Femur (tissue), 1 donor: ENCODE data around the gene PHF19.

Experiments used
- DNase-seq: peaks from one replicate; pipeline ENCODE4 v3.0.0-alpha.2; 2017

The PHF19 gene

DNA sequence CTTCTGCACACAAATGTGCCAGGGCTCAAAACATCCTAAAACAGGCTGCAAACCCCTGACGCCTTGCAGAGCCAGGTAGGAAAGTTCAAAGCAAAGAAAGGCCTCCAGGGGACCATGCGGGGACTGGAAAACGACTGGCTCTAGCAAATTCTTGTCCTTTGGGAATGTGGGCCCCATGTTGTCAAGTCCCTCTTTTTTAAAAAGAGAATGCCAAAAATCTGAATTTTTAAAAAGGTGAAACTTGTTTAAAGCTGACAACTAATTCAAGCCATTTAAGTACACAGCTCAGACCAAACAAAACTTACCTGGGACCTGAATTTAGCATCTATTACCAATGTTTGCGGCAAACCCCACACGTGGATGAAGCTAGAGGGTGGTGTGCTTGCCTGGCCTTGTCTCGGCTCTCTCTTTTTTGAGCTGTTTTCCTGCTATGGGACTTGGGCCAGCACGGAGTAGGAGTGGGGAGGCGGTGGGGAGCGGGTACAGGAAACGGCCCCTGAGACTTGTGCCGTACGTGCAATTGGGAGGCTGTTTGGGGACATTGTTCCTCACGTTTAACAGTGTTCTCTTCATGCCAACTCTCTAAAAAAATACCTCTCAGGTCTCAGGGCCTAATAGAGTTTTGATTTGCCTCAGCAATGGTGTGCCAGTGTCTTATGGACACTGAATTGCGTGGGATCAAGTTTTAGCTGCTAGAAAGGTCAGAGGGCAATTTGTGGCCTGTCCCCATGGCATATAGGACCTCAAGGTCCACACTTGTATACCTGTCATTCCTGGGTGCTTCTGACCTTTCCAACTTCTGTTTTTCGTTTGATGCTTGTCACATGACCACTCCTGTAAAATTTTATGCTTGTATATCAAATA lies 15.1 kb upstream of the PHF19 start:
- DNase-seq: no peak

GRCh38 chr9:120891245-120891883 lies 14.4 kb upstream of the PHF19 start:
- no peak for DNase-seq

- DNase-seq: peak; percentile 80
These were observed 13.6 kb upstream of the PHF19 start for GRCh38 chr9:120890320-120891244.

GRCh38 chr9:120889606-120890271 lies 12.8 kb upstream of the PHF19 start:
- DNase-seq: no peak

DNA sequence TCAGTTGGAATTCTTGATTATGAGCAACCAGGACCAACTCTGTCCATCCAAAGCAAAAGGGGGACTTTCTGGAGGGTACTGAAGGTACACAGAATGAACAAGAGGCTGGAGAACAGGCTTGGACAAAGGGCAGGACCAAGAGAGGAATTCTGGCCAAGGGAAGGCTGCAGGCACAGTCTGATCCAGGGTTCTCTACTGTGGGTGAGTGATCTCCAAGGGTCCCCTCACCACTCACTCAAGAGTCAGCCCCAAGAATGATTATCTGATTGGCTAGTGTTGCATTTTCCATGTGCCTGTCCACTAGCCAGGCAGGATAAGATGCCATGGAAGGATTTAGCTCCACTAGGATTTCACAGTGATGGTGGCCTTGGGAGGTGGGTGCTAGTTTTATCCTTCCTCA lies 11.6 kb upstream of the PHF19 start:
- DNase-seq: no peak

GRCh38 chr9:120886490-120886967 lies 9.5 kb upstream of the PHF19 start:
- no peak for DNase-seq

DNA sequence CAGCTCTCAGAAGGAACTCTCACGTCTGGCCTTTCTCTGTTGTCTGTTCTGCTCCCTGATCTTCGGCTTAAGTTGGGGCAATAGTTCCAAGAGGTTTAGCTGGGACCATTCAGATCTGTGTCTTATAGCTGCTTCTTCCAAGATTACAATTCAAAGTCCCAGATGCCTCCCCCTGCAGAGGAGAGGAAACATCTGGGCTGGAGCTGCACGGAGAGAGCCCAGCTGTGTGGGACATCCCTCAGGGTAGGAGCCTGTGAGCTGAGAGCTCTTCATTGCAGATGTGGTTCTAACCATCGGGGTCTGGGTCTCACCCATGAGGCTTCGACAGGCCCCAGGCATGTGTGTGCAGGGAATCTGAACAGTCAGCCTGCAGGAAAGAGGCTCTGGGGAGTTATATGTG lies 9.0 kb upstream of the PHF19 start:
- peak; percentile 69 for DNase-seq

GRCh38 chr9:120885457-120885856 lies 8.5 kb upstream of the PHF19 start:
- no peak for DNase-seq

- no peak for DNase-seq
These were observed 6.6 kb upstream of the PHF19 start for GRCh38 chr9:120883608-120883996.

DNA sequence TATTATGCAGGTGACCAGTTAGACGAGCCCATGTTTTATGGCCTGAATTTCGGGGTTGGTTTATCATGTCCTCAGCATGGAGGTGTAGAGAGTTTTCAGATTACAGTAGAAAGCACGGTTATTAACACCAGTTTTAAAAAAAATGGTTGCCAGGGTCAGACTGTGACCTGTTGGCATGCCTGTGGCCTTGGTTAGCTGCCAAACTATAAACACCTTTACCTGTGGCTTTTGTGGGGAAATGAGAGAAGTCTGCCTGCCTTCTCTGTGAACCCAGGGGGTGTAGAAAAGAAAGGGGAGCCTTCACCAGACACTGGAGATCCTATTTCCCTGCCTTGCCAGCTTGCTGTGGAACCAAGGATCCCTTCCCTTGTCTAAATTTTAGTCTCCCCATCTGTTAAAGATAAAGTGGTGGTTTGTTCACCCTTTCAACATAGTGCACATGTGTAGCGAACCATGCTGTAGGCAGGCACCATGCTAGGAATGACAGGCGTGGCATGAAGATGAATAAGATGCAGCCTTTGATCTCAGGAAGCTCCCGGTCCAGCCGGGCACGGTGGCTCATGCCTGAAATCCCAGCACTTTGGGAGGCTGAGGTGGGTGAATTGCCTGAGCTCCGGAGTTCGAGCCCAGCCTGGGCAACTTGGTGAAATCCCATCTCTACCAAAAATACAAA lies 6.1 kb upstream of the PHF19 start:
- no peak for DNase-seq

- DNase-seq: no peak
These were observed 2.5 kb upstream of the PHF19 start for GRCh38 chr9:120879446-120879845.

DNA sequence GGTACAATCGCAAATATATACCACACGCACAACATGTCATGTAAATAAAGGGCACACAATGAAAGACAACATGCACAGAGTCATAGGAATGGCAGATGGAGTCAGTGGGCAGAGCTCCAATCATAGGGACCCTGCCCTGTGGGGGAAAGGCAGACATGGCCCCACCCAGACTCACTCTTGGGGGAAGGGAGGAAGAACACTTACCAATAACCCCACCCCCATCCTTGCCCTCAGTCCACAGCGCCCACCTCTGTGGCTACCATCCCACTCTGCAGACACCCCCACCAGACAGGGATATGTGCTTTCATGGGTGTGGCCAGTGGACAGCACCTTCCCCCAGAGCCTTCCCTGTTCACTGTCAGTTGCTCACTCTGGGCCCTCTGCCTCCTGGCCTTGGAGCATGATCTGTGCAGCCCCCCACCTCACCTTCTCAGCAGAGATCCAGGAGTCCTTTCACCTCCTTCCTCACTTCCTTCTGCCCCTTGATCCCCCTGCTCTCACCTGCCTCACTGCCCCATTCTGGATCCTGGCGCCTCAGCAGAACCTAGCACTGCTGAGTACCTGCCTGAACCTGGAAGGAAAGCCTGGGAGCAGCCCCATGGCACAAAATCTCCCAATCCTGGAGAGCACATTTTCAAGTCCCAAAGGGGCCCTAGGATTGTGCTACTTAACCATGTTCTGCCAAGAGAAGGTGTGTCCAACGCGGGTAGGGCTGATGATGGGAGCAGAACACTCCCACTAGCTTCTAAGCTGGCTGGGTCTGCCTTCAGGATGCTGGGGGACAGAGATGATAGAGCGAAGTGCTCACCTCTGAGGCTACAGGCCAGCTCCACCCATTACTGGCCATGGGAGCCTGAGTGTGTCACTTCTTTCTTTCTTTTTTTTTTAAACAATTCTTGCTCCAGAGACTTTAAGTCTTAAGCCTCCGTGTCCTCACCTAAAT lies 1.5 kb upstream of the PHF19 start:
- DNase-seq: no peak

GRCh38 chr9:120877276-120878034 lies 467 bp upstream of the PHF19 start:
- peak; percentile 78 for DNase-seq

- peak; percentile 92 for DNase-seq
These were observed 790 bp downstream of the PHF19 start for GRCh38 chr9:120875954-120876841.

GRCh38 chr9:120875643-120875953 lies 1.4 kb downstream of the PHF19 start:
- DNase-seq: no peak

DNA sequence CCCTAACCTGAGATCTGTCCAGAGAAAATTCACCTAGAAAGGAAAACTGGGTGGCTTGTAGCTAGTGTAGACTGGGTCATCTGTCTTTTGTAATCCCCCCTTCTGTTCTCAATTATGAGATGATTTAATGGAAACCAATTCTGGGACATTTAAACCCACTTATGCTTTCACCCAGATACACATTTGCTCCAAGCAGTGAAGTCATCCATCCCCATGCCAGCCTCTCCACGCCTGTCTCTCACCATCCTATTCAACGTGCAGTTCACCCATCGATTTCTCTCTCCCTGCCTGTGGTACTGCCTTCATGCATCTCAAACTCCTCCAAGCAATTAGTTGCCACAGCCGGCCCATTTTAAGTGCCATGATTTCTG lies 1.8 kb downstream of the PHF19 start:
- no peak for DNase-seq

DNA sequence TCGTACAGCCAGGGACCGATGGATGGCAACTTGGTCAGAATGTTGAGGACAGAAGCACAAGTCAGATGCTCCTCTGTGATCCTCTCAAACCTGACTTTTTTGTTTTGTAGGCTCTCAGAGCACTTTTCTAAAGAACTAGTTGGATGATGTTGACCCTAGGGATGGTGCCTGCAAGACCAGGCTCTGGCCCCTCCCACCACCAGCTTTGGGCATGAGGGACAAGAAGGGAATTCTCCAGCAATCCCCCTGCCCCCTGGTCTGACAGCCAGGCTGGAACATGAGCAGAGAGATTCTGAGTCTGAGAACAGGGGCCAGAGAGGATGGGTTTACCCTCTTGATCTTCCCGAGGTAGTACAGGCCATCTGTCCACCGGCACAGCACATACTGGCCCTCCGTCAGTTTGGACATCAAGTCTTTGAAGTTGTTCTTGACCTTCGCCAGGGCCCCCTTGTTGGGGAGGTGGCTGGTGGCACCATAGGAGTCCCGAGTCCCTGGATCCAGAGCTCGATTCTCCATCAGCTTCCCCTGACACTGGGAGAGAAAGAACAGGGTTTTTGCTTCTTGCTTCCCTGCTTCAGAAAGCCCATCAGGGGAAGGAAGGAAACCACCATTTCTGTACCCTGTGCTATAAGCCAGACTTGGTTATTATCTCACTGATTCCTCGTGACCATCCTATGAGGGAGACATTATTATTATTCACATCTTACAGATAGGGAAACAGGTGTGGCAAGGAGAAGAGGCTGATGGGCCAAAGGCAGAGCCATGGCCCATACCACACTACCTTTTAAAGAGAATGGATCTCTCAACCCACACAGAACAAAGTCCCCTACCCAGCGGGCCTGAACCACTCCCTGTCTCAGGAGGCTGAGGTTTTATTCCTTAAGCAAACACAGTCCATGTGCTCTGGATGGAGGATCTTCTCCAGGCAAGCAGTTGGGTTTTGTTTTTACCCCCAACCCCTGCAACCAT lies 2.5 kb downstream of the PHF19 start:
- DNase-seq: no peak

DNA sequence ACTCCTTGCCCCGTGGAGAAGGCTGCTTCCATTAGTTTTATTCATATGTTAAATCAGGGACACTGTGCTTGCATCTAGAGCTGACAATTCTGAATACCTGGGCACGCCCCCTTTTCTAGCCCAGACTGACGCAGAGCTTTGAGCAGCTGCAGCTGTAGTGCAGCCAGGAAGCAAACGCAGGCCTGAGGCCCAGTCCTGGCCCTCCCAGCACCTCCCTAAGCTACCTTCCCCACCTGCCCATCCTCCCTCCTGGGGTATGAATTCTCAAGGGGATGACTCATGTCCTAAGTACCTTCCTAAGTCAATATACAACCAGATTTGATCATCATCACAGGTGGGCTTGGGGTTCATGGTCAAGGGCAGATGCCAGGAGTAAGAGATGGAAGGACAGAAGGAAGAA lies 3.5 kb downstream of the PHF19 start:
- no peak for DNase-seq
